NCI-H82 treated with DMSO at 0.1 percent for 48 hours (cell line): ENCODE results near the gene ZBTB7C.

Source experiments
- DNase-seq: peaks from one replicate; lab custom pipeline; 2025; ENCODE audit not compliant: unreplicated experiment; lab: John Stamatoyannopoulos, UW

Gene ZBTB7C

DNA sequence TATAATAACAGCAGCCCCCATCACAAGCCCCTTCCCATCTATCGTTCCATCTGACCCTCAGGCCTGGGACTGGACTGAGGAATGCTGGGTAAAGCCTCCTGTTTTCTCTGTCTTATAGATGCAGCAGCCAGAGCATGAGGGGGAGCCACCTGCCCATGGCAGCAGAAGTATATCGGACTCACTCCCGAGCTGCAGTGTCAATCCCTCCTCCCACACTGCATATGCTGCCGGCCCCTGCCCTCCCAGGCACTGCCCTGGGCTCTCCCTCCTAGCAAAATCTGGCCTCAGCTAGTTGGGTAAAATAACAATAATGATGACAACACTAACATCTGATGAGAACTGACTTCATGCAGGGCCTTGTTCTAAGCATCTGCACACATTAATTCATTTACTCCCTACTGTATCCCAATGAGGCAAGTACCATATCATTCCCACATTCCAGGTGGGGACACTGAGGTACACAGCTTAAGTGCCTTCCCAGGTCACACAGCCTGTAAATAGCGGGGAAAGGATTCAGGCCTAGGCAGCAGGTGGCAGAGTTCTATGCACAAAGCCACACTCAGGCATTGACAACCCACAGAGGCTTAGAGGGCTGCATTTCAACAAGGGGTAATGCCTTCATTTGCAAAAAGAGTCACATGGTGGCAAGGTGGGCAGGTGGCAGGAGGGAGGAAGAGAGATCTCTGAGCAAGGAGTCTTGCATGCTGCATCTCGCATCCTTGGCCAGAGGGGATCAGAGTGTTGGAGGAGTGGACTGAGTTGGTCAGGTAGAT, 190.0 kb downstream of the ZBTB7C start:
- no peak for DNase-seq

DNA sequence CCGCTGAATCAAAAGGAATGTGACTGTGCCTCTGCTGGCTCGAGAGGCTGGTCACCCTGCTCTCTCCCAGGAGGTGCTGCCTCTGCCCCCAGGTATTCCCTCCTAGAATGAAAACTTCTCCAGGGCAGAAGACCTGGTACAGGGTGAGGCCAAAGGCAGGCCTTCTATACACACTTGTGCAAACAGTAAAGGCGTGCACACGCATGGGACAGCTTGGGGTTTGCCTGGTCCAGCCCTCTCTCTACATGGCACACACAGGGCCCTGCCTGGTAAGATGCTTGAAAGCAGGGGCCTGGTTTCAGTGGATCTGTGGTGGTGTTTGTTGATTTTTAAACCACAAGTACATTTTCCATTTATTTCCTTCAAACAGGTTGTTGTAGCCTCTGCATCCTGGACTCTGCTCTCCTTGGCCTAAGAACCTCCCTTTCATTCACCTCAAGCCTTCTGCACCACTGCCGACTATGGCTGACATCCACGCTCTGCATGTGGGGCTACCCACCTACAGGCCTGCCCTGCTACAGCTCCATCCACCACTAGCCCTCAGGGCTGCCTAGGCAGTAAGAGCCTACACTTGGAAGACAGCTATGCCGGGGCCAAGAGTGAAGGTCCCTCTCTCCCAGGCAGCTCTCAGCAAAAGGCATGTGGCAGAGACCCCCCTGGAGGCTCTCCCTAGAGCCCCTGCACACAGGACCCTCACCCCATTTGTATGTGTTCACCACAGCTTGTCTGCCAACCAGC, 190.7 kb downstream of the ZBTB7C start:
- no peak for DNase-seq

DNA sequence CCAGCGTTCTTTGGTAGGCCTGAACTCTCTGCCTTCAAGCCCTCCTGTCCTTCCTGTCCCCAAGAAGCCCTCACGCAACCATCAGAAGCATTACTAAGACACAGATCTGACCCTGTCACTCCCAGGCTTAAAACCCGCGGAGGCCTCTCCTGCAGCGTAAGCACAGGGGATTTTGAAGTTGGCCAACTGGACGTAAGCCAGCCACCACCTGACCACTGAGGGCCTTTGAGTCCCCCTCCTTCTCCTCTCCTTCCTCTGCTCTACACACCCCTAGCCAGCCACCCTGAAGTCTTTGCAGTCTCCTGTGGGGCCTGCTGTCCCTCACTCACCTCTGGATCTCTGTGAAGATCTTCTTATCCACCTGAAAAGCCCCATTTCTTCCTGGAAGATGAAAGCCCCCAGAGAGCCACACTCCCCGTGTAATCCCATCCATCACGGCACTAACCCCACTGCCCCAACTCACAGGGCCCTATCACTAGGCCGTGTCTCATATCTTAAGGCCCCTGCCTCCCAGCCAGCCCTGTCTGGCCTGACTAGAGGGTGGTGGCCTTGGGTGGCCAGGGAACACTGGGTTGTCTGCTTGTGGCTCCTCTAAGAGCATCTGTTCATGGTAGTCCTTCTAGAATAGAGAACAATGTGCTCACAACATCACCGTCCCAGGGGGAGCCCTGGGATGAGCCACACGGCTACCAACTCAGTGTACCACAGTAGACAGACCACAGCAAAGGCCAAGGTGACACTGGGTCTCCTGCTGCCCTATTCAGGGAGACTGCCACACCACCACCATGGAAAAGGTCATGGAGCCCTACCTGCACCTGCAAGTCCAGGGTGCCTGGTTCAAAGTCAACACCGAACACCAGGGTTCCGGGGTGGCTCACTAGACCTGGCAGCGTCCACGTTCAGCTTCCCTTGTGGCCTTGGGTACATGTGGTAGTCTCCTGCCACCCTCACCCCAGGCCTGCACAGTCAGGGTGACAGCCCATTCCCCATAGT, 191.6 kb downstream of the ZBTB7C start:
- no peak for DNase-seq

DNA sequence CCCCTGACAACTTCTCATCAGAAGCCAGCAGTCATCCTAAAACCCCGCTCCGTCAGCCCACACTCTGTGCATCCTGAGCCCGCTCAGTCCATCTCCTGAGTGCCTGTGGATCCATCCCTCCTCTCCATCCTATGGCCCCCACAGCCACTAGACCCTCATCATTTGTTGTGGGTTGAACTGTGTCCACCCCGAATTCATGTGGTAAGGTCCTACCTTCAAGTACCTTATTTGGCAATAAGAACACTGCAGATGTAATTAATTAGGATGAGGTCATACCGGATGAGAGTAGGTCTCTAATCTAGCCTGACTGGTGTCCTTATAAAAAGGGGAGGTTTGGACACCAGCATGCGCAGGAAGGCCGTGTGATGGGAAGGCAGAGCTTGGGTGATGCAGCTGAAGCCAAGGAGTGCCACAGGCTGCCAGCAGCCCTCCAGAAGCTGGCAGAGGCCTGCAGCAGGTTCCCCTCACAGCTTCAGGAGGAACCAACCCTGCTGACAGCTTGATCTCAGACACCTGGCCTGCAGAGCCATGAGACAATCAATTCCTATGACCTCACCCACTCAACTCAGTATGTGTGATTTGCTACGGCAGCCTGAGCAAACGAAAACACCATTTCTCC, 192.4 kb downstream of the ZBTB7C start:
- no peak for DNase-seq

DNA sequence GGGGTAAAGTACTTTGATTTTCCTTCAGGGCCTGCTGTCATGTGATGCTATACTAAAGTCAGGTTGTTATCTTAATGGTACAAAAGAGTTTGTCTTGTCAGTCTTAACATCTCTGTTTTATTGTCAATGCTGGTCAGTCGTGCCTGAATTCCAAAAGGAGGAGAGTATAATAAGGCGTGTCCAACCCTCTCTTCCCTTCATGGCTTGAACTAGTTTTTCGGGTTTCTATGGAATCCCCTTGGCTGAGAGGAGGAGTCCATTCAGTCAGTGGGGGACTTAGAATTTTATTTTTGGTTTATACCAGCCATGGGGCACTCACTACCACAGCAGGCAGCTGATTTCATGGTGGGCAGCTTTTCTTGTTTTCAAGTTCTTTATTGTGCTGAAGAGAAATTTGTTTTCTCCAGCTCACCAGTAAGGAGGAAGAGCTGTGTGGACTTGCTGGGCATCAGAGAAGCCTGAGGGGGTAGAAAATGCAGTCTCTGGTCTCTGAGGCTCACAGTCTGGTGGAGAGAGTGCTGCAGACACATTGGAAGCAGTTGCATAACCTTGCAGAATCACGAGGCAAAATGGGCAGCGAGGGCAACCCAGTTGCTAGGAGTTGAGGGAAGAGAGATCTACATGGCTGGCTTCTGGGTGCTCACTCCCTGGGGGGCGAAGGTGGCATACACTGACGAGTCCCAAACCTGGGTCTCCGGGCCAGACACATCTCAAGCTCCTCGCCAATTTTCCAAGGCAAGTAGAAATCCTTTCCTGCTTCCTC, 193.1 kb downstream of the ZBTB7C start:
- no peak for DNase-seq

DNA sequence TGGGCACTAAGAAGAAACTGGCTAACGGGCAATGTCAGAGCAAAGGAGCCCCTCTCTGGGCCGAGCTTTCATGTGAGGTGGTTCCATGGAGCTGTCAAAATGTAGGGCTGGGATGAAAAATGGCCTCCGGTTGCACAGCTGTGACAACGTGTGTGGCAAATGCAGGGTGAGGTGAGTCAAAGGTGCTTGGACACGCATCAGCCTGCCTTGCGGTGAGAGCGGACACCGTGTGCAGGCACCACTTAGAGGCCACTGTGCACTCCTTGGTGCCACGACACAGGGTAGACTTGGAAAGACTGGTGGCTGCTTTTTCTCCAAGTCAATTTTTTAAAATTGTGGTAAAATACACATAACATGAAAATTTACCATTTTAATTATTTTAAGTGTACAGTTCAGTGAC, 195.4 kb downstream of the ZBTB7C start:
- no peak for DNase-seq

DNA sequence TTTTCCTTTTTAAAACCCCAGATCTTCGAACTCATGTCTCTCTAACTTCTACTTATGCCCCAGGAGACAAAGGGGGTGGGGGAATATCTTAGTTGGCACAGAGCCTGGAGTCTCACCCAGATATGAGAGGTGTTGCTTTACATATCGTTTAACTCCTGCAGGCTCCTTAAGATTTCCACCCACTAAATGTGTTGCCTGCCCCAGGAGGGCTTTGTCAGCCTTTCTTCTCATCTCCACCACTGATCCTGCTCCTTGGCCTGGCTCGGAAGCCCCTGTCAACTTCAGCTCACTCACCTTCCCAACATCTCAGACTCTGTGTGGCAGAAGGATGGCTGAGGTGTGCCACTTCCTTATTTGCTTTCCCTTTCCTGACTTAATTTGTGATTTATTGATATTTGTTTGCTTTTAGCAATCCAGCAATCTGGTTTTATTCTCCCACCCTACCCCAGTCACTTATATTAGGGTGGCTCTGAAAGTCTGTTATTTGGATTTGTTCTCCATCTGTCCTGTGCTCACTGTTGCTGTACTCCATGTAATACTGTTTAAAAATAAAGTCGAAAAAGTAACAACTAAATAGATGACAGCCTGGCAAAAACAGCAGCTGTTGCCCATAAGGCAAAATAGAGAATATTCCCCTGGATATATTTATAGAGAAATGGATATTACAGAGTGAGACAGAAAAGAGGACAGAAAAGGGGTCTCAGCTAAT, 200.6 kb downstream of the ZBTB7C start:
- no peak for DNase-seq

DNA sequence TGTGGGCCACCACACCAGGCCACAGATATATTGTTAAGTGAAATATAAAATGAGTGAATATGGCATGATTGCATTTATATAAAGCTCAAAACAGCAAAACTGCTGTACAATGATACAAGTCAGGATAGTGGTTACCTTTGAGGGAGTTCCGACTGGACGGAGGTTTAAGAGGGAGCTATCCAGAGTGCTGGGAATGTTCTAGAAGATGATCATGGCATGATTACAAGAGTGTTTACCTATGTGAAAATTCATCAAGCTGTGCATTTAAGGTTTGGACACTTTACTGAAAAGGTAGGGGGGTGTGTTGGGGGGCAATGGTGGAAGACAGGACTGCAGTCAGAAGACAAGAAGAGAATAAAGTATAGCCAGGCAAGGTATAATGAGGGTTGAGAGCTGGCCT, 201.4 kb downstream of the ZBTB7C start:
- no peak for DNase-seq

DNA sequence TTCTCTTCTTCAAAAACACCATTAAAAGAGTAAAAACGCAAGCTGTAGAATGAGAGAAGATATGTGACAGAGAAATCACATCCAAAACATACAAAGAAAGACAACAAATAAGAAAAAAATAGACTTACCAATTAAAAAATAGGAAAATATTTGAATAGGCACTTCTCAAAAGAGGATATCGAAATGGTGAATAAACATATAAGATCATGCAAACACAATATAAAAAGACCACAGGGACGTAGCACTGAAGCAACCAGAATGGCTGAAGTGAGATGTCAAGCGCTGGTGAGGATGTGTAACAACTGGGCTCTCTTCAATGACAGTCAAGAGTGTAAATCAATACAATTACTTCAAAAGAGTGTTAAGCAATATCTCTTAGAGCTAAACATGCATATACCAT, 202.3 kb downstream of the ZBTB7C start:
- no peak for DNase-seq

DNA sequence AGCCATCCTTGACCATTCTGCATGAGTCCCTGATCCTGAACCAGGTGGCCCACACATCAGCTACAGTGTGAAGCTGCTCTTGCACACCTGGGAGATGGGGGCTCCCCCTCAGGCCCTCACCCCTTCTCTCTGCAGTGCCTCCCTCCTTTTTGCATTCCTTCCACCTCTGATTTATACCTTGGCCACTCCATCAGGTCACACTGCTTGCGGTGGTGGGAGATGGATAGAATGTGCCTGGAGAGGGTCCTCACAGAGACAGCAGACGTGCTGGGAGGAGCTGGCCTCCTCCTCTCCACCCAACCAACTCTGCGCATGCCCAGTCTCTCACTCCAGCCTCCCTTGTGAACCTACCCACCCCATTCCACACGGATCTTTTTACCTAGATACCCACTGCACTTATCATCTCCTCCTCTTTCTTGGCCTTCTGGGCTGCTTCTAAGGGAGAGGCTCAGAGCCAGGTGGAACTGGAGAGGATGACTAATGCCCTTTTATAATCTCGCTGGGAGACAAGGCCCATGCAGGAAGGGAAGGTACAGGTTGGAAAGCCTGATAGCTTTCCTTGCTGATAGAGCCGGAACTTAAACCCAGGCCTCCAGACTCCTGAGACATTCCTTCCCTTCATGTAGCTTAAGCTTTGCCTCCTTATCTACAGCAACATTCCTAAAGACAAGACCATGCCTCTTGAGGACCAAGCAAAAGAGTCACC, 205.1 kb downstream of the ZBTB7C start:
- DNase-seq = no peak

DNA sequence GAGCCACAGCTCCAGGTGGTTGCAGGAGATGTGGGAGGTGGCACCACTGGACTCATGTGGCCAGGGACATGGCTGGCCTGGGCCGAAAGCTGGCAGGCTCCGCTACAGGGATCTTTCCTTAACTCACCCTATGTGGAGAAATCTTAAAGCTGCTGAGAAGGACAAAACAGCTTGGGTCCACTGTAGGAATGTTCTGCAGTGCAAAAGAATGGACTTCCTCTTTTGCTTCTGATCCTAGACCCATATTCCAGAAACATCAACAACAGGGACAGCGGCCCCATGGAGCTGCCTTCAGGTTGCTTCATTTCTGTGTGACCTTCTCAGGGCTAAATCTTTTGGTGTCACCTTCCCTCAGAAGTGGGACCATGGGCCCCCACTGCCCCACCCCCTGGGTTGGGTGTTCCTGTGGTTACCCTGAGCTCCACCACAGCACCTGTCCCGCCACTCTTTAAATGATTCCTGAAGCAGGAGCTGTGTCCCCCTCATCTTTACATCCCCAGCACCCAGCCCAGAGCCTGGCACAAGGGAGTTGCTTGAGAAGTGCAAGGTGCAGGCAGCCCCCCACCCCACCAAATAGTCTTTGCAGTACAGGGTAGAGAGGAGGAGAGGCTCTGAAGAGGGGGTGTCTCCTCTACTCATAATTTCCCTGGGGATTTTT, 205.8 kb downstream of the ZBTB7C start:
- DNase-seq = no peak

DNA sequence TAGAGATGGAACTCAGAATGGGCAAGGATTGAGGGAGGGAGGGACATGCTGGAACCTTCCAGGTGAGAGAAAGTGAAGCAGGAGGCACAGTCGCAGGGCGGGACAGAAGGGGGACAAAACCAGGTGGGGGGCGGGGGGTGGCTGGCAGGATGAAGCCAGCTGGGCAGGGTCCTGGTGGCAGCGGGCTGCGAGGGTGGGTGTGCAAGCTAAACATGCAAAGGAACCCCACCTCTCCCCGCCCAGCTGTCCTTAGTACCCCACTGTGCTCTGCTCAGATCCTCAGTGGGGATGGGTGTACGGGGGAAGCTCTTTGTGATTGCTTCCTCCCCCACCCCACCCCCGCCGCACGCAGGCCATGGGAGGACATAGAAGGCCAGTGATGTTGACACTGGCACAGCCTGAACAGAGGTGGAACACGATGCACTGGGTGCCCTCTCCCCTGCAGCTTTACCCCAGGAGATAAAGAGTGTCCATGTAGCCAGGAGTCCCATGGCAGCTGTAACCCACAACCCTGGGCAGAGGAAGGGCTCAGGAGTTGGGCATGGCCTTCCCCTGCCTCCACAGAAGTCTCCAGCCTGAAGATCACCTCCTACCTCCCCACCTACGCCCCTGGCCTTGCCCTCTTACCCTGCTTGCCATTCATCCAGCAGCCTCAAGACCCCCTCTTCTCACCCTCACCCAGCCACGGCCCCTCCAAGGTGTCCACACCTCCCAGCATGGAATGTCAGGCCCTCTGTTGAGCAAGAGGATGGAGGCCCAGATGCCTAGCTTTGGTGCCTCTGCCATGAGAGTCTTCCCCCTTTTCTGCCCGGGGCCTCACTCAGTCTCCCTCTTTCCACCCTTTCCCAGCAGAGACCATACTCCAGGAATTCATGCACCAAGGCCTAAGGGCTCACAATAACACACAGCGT, 206.6 kb downstream of the ZBTB7C start:
- no peak for DNase-seq

DNA sequence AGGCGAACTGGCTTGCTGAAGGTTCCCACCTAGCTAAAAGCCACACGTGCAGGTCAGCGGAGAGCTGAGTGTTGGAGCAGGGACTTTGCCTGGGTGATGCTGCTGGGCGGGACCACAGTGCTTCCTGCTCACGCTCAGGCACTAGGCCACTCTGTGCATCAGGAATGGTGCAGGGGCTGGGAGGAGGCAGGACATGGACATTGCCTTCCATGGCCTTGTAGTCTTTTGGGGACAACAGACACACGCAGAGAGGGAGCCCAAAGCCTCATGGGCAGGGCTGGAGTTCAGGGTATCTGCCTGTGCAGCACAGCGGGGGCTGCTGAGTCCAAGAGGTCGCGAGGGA, 207.2 kb downstream of the ZBTB7C start:
- DNase-seq = no peak

DNA sequence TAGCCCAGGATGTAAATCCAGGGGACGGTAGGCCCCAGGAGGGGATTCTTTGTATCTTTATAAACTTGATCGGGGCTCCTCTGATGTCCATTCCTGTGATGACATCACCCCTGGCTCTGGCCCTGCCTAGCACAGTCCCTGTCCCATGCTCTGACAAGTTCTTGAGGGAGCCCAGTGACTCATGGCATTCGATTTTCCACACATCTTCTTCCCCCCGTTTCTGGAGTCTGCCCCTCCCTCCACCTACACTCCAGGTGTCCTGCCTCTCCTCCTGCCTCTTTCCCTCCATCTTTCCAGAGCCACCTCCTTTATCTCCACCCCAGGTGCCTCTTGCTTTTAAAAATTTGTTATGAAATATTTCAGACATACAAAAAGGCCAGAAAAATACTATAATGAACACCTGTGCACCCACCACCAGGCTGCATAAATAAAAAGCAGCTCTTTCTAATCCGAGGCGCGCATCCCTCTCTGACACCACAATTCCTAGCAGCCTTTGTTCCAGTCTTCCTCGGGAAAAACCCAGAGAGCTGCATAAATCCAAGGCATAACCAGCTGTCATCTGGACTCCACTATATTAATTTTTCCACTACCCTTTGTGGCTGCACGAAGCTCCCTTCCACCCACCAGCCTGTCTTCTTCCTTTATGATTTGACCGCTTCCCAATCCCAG, 207.7 kb downstream of the ZBTB7C start:
- DNase-seq = no peak

DNA sequence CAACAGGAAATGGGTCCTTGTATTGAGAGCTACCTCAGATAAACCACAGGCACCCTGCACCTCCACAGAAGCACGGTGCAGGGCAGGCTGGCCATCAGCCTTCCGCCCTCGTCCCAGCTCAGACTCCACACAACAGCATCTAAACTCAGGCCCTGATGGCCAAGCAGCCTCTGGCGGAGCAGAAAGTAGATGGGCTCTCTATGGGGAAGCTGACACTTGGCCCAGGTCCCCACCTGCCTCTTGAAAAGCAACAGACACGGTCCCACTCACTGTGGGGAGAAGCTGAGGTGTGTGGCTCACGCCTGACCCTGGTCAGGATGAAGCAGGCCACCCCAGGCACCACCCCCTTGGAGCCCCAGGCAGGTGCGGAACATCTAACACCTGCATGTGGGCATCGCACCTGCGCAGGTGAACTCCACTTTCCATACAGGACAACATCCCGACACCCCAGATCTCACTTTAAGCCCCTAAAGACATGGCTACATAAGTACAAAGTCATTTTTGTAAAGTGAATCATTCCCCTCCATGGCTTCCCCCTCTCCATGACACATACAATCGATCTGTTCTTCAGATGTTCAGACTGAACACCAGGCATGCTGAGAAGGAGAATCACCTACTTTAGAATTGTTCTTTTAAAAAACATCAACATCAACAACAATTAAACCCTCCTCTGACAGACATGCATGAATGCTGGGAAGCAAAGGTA, 208.4 kb downstream of the ZBTB7C start:
- DNase-seq = no peak

DNA sequence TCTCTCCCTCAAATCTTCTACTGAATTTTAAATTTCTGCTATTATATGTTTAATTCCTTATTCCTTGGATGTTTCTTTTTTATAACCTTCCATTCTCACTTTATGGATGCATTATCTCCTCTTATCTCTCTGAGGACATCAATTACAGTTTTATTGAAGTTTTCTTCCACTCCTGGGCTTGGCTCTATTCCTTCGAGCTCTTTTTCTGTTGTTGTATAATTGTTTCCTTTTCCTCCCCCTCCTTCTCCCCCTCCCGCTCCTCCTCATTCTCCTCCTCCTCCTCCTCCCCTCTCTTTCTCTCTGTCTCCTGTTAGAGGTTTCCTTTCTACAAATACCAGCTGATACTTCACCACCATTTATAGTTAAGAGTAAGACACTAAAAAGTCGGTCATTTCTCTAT, 209.8 kb downstream of the ZBTB7C start:
- no peak for DNase-seq
